Skeletal muscle satellite cell (primary cell): ENCODE results near the gene KCNRG.

Source experiments
- H3K27me3 ChIP-seq: 2 replicates; pipeline ENCODE4 v1.7.0; 2013; ENCODE audit warnings: low read length; ENCODE audit not compliant: control insufficient read depth, insufficient read depth
- H3K36me3 ChIP-seq: 2 replicates; pipeline ENCODE4 v1.7.0; 2013; ENCODE audit warnings: mild to moderate bottlenecking, control low read depth, low read length; ENCODE audit not compliant: insufficient read depth
- H3K4me1 ChIP-seq: 2 replicates; pipeline ENCODE4 v1.7.0; 2013; ENCODE audit warnings: low read length; ENCODE audit not compliant: control insufficient read depth, insufficient read depth
- H3K4me2 ChIP-seq: 2 replicates; pipeline ENCODE4 v1.7.0; 2013; ENCODE audit warnings: mild to moderate bottlenecking, low read length
- H3K4me3 ChIP-seq: 2 replicates; pipeline ENCODE4 v1.7.0; 2013; ENCODE audit warnings: low read length
- H3K9ac ChIP-seq: 2 replicates; pipeline ENCODE4 v1.7.0; 2013; ENCODE audit warnings: mild to moderate bottlenecking, low read depth, low read length, moderate library complexity
- H3K9me3 ChIP-seq: replicated peaks from 2 replicates; pipeline ENCODE4 v1.7.0; 2013; ENCODE audit warnings: mild to moderate bottlenecking, control low read depth, low read length

KCNRG gene

GRCh38 chr13:50015750-50016149 is 506 bp downstream of the KCNRG start:
- no peaks in the 10 kb centered on the region for H3K9me3 ChIP-seq

GRCh38 chr13:50016444-50016843 is 1.2 kb downstream of the KCNRG start:
- H3K9ac ChIP-seq, result no peak overlapping the region
- no peaks in the 10 kb centered on the region for H3K27me3 ChIP-seq
- no peak overlapping the region for H3K4me3 ChIP-seq
- peaks cover 28% of the 10 kb centered on the region for H3K4me1 ChIP-seq
- H3K4me2 ChIP-seq, result peak overlapping the region; percentile 17
- H3K9me3 ChIP-seq, result no peaks in the 10 kb centered on the region
- peaks cover 41% of the 10 kb centered on the region for H3K36me3 ChIP-seq

More at GRCh38 chr13:50015750-50016149, 506 bp downstream of the KCNRG start:
- peaks cover 45% of the 10 kb centered on the region for H3K36me3 ChIP-seq
- H3K4me2 ChIP-seq, result peak overlapping the region; percentile 17
- H3K27me3 ChIP-seq, result no peaks in the 10 kb centered on the region
- H3K4me3 ChIP-seq, result no peak overlapping the region
- peaks cover 28% of the 10 kb centered on the region for H3K4me1 ChIP-seq
- no peak overlapping the region for H3K9ac ChIP-seq

GRCh38 chr13:50017819-50018218 is 2.6 kb downstream of the KCNRG start:
- H3K9me3 ChIP-seq, result no peaks in the 10 kb centered on the region
- peaks cover 32% of the 10 kb centered on the region for H3K36me3 ChIP-seq

GRCh38 chr13:50025436-50025835 is 10.2 kb downstream of the KCNRG start:
- Histone ChIP-seq H3K9me3 (no peaks in the 10 kb centered on the region), H3K4me2 (no peak overlapping the region), H3K4me1 (no peaks in the 10 kb centered on the region), H3K4me3 (no peak overlapping the region), H3K9ac (no peak overlapping the region), H3K27me3 (no peaks in the 10 kb centered on the region), H3K36me3 (peaks cover 31% of the 10 kb centered on the region)

More at GRCh38 chr13:50017819-50018218, 2.6 kb downstream of the KCNRG start:
- Histone ChIP-seq H3K4me2 (no peak overlapping the region), H3K27me3 (no peaks in the 10 kb centered on the region), H3K4me3 (no peak overlapping the region), H3K9ac (no peak overlapping the region), H3K4me1 (peaks cover 28% of the 10 kb centered on the region)

GRCh38 chr13:50026788-50027473 is 11.7 kb downstream of the KCNRG start:
- Histone ChIP-seq H3K27me3 (no peaks in the 10 kb centered on the region), H3K4me3 (no peak overlapping the region), H3K9ac (no peak overlapping the region), H3K4me2 (no peak overlapping the region), H3K36me3 (peaks cover 24% of the 10 kb centered on the region), H3K9me3 (no peaks in the 10 kb centered on the region), H3K4me1 (no peaks in the 10 kb centered on the region)

GRCh38 chr13:50030315-50030714 is 15.1 kb downstream of the KCNRG start:
- H3K4me3 ChIP-seq, result no peak overlapping the region
- no peaks in the 10 kb centered on the region for H3K27me3 ChIP-seq
- H3K4me1 ChIP-seq, result no peaks in the 10 kb centered on the region
- H3K36me3 ChIP-seq, result peaks cover 9% of the 10 kb centered on the region
- no peaks in the 10 kb centered on the region for H3K9me3 ChIP-seq
- no peak overlapping the region for H3K4me2 ChIP-seq
- no peak overlapping the region for H3K9ac ChIP-seq

- Histone ChIP-seq H3K36me3 (no peaks in the 10 kb centered on the region), H3K9ac (no peak overlapping the region), H3K4me2 (no peak overlapping the region), H3K27me3 (no peaks in the 10 kb centered on the region), H3K4me1 (no peaks in the 10 kb centered on the region), H3K9me3 (no peaks in the 10 kb centered on the region), H3K4me3 (no peak overlapping the region)
Measured at GRCh38 chr13:50033725-50034124, 18.5 kb downstream of the KCNRG start.

GRCh38 chr13:50037788-50038187 is 22.5 kb downstream of the KCNRG start:
- no peak overlapping the region for H3K4me3 ChIP-seq
- no peak overlapping the region for H3K4me2 ChIP-seq
- H3K9ac ChIP-seq, result no peak overlapping the region
- no peaks in the 10 kb centered on the region for H3K4me1 ChIP-seq
- peaks cover 5% of the 10 kb centered on the region for H3K36me3 ChIP-seq
- H3K27me3 ChIP-seq, result no peaks in the 10 kb centered on the region
- no peaks in the 10 kb centered on the region for H3K9me3 ChIP-seq

- no peaks in the 10 kb centered on the region for H3K27me3 ChIP-seq
Measured at GRCh38 chr13:50038266-50038665, 23.0 kb downstream of the KCNRG start.

GRCh38 chr13:50052478-50052877 is 37.2 kb downstream of the KCNRG start:
- H3K9me3 ChIP-seq, result no peaks in the 10 kb centered on the region
- H3K36me3 ChIP-seq, result peaks cover 9% of the 10 kb centered on the region
- no peak overlapping the region for H3K4me2 ChIP-seq
- no peak overlapping the region for H3K4me3 ChIP-seq
- H3K9ac ChIP-seq, result no peak overlapping the region
- no peaks in the 10 kb centered on the region for H3K27me3 ChIP-seq
- no peaks in the 10 kb centered on the region for H3K4me1 ChIP-seq

More at GRCh38 chr13:50038266-50038665, 23.0 kb downstream of the KCNRG start:
- Histone ChIP-seq H3K9ac (no peak overlapping the region), H3K36me3 (peaks cover 10% of the 10 kb centered on the region), H3K4me2 (no peak overlapping the region), H3K4me3 (no peak overlapping the region), H3K4me1 (no peaks in the 10 kb centered on the region), H3K9me3 (no peaks in the 10 kb centered on the region)

GRCh38 chr13:50053844-50054243 is 38.6 kb downstream of the KCNRG start:
- H3K36me3 ChIP-seq, result peaks cover 7% of the 10 kb centered on the region
- H3K4me1 ChIP-seq, result no peaks in the 10 kb centered on the region
- H3K9ac ChIP-seq, result no peak overlapping the region
- no peaks in the 10 kb centered on the region for H3K9me3 ChIP-seq
- H3K27me3 ChIP-seq, result no peaks in the 10 kb centered on the region
- H3K4me2 ChIP-seq, result no peak overlapping the region
- no peak overlapping the region for H3K4me3 ChIP-seq

- Histone ChIP-seq H3K4me1 (no peaks in the 10 kb centered on the region), H3K9me3 (no peaks in the 10 kb centered on the region), H3K36me3 (peaks cover 12% of the 10 kb centered on the region), H3K9ac (no peak overlapping the region), H3K27me3 (no peaks in the 10 kb centered on the region), H3K4me3 (no peak overlapping the region), H3K4me2 (peak overlapping the region; percentile 45)
Measured at GRCh38 chr13:50055454-50055853, 40.2 kb downstream of the KCNRG start.
